SKM-1 treated with dmso at 0.1 percent for 144 hours (cell line): ENCODE results near the gene SIPA1L2.

Experiments used
- DNase-seq: peaks from one replicate; lab custom pipeline; 2025; ENCODE audit not compliant: unreplicated experiment; lab: John Stamatoyannopoulos, UW

The SIPA1L2 gene

GRCh38 chr1:232590744-232591082, 39.2 kb downstream of the SIPA1L2 start:
- no peak for DNase-seq

- DNase-seq: peak; percentile 62
These were observed 39.9 kb downstream of the SIPA1L2 start for GRCh38 chr1:232589812-232590743.

- no peak for DNase-seq
These were observed 40.7 kb downstream of the SIPA1L2 start for GRCh38 chr1:232589111-232589811.

GRCh38 chr1:232587141-232588008, 42.6 kb downstream of the SIPA1L2 start:
- no peak for DNase-seq

GRCh38 chr1:232586679-232587078, 43.3 kb downstream of the SIPA1L2 start:
- DNase-seq: no peak

GRCh38 chr1:232585486-232585885, 44.4 kb downstream of the SIPA1L2 start:
- DNase-seq: no peak

GRCh38 chr1:232581932-232582331, 48.0 kb downstream of the SIPA1L2 start:
- DNase-seq: no peak
